ENCODE data around the gene MGAT3.
A peak's percentile ranks its signal among the peaks of the same experiment; 100 is the strongest.
"Not testable (repeated sequence)": the region's sequence is repeated elsewhere in the genome, so short reads cannot be mapped to it uniquely, and the experiment has no call there.

MGAT3 gene

GRCh38 chr22:39501644-39502108, 44.9 kb downstream of the MGAT3 start:
- Mint-ChIP-seq H3K4me1 (peaks cover 54% of the 10 kb centered on the region), H3K9me3 (no peaks in the 10 kb centered on the region), H3K27me3 (no peaks in the 10 kb centered on the region), H3K4me3 (peak overlapping the region; percentile 92 to 94), H3K27ac (peak overlapping the region; percentile 96 to 100)
- no peak for DNase-seq
- ATAC-seq = peak; percentile 60

- ATAC-seq = peak; percentile 99
- peaks cover 53% of the 10 kb centered on the region for H3K4me1 Mint-ChIP-seq
These were observed 45.4 kb downstream of the MGAT3 start, which contains the start of gene MIEF1 for GRCh38 chr22:39502109-39502788. MIEF1 (plus strand) TSS chr22:39502290; CDS start chr22:39511295, 9,005 bp downstream.

GRCh38 chr22:39502789-39503409, 46.1 kb downstream of the MGAT3 start:
- DNase-seq = no peak
- H3K4me1 Mint-ChIP-seq = peaks cover 50% of the 10 kb centered on the region
- H3K9me3 Mint-ChIP-seq = no peaks in the 10 kb centered on the region
- H3K4me3 Mint-ChIP-seq = peak overlapping the region; percentile 92 to 94
- peak overlapping the region; percentile 89 to 96 for H3K27ac Mint-ChIP-seq
- H3K27me3 Mint-ChIP-seq = no peaks in the 10 kb centered on the region
- ATAC-seq = no peak

More at GRCh38 chr22:39502109-39502788, 45.4 kb downstream of the MGAT3 start, which contains the start of gene MIEF1:
- no peaks in the 10 kb centered on the region for H3K27me3 Mint-ChIP-seq
- H3K9me3 Mint-ChIP-seq = no peaks in the 10 kb centered on the region
- peak within 1 kb of the TSS; percentile 92 to 94 for H3K4me3 Mint-ChIP-seq
- DNase-seq = peak; percentile 89 to 94
- peak within 1 kb of the TSS; percentile 96 to 100 for H3K27ac Mint-ChIP-seq

GRCh38 chr22:39503630-39504029, 46.8 kb downstream of the MGAT3 start:
- peak overlapping the region; percentile 79 to 89 for H3K27ac Mint-ChIP-seq
- no peak for ATAC-seq
- H3K9me3 Mint-ChIP-seq = no peaks in the 10 kb centered on the region
- H3K4me1 Mint-ChIP-seq = peaks cover 57% of the 10 kb centered on the region
- DNase-seq = no peak
- peak overlapping the region; percentile 92 to 94 for H3K4me3 Mint-ChIP-seq
- no peaks in the 10 kb centered on the region for H3K27me3 Mint-ChIP-seq

GRCh38 chr22:39504071-39504470, 47.3 kb downstream of the MGAT3 start:
- peak overlapping the region; percentile 92 to 94 for H3K4me3 Mint-ChIP-seq
- ATAC-seq (no peak), DNase-seq (no peak)
- peaks cover 59% of the 10 kb centered on the region for H3K4me1 Mint-ChIP-seq
- no peaks in the 10 kb centered on the region for H3K9me3 Mint-ChIP-seq
- no peaks in the 10 kb centered on the region for H3K27me3 Mint-ChIP-seq
- no peak overlapping the region for H3K27ac Mint-ChIP-seq

GRCh38 chr22:39507021-39507420, 50.2 kb downstream of the MGAT3 start:
- H3K27me3 Mint-ChIP-seq, DNase-seq, ATAC-seq, H3K4me3 Mint-ChIP-seq, H3K9me3 Mint-ChIP-seq, H3K27ac Mint-ChIP-seq: not testable (repeated sequence)
- peaks cover 54% of the 10 kb centered on the region for H3K4me1 Mint-ChIP-seq

GRCh38 chr22:39508393-39508792, 51.6 kb downstream of the MGAT3 start:
- ATAC-seq (no peak), DNase-seq (no peak)
- Mint-ChIP-seq H3K27me3 (no peaks in the 10 kb centered on the region), H3K27ac (peak overlapping the region in 1 of 2 donors; percentile 41), H3K4me1 (peaks cover 52% of the 10 kb centered on the region), H3K4me3 (no peak overlapping the region), H3K9me3 (no peaks in the 10 kb centered on the region)

- H3K27ac Mint-ChIP-seq = no peak overlapping the region
- no peak overlapping the region for H3K4me3 Mint-ChIP-seq
- DNase-seq (no peak), ATAC-seq (no peak)
- peaks cover 49% of the 10 kb centered on the region for H3K4me1 Mint-ChIP-seq
- H3K27me3 Mint-ChIP-seq = no peaks in the 10 kb centered on the region
- no peaks in the 10 kb centered on the region for H3K9me3 Mint-ChIP-seq
These were observed 53.8 kb downstream of the MGAT3 start for GRCh38 chr22:39510529-39511149.

- ATAC-seq (no peak), DNase-seq (no peak)
- Mint-ChIP-seq H3K27ac (peak overlapping the region in 1 of 2 donors; percentile 33), H3K27me3 (no peaks in the 10 kb centered on the region), H3K9me3 (no peaks in the 10 kb centered on the region), H3K4me1 (peaks cover 49% of the 10 kb centered on the region), H3K4me3 (no peak overlapping the region)
These were observed 54.4 kb downstream of the MGAT3 start for GRCh38 chr22:39511226-39511625.

- H3K9me3 Mint-ChIP-seq = no peaks in the 10 kb centered on the region
- DNase-seq (no peak), ATAC-seq (no peak)
- H3K4me1 Mint-ChIP-seq = peaks cover 42% of the 10 kb centered on the region
- peak overlapping the region; percentile 39 to 40 for H3K27ac Mint-ChIP-seq
- H3K27me3 Mint-ChIP-seq = no peaks in the 10 kb centered on the region
- H3K4me3 Mint-ChIP-seq = no peak overlapping the region
These were observed 55.2 kb downstream of the MGAT3 start for GRCh38 chr22:39512026-39512425.

- Mint-ChIP-seq H3K27ac (no peak overlapping the region), H3K4me3 (no peak overlapping the region), H3K27me3 (no peaks in the 10 kb centered on the region), H3K9me3 (no peaks in the 10 kb centered on the region), H3K4me1 (peaks cover 37% of the 10 kb centered on the region)
- ATAC-seq (peak; percentile 23), DNase-seq (no peak)
These were observed 57.0 kb downstream of the MGAT3 start for GRCh38 chr22:39513791-39514190.

GRCh38 chr22:39514373-39514973, 57.7 kb downstream of the MGAT3 start:
- H3K4me1 Mint-ChIP-seq = peaks cover 36% of the 10 kb centered on the region
- ATAC-seq (no peak), DNase-seq (peak in 1 of 2 donors; percentile 29)
- H3K9me3 Mint-ChIP-seq = no peaks in the 10 kb centered on the region
- no peak overlapping the region for H3K4me3 Mint-ChIP-seq
- no peaks in the 10 kb centered on the region for H3K27me3 Mint-ChIP-seq
- H3K27ac Mint-ChIP-seq = no peak overlapping the region

- no peak for DNase-seq
- H3K27ac Mint-ChIP-seq = peak overlapping the region in 1 of 2 donors; percentile 89
- no peaks in the 10 kb centered on the region for H3K27me3 Mint-ChIP-seq
- H3K4me3 Mint-ChIP-seq = no peak overlapping the region
- H3K9me3 Mint-ChIP-seq = no peaks in the 10 kb centered on the region
- peaks cover 39% of the 10 kb centered on the region for H3K4me1 Mint-ChIP-seq
- no peak for ATAC-seq
These were observed 58.6 kb downstream of the MGAT3 start for GRCh38 chr22:39515266-39516050.

GRCh38 chr22:39517470-39517869, 60.7 kb downstream of the MGAT3 start:
- DNase-seq (no peak), ATAC-seq (no peak)
- no peak overlapping the region for H3K27ac Mint-ChIP-seq
- H3K4me3 Mint-ChIP-seq = no peak overlapping the region
- H3K4me1 Mint-ChIP-seq = peaks cover 55% of the 10 kb centered on the region
- no peaks in the 10 kb centered on the region for H3K27me3 Mint-ChIP-seq
- H3K9me3 Mint-ChIP-seq = no peaks in the 10 kb centered on the region
